22Rv1 (cell line): ENCODE results near the gene MRE11.

ENCODE experiments used
- CTCF ChIP-seq: fragments of 450-650 bp; IDR thresholded peaks from 2 replicates; pipeline ENCODE4 v1.5.1; 2017; ENCODE audit warnings: mild to moderate bottlenecking
- ZFX ChIP-seq: fragments of 450-650 bp; IDR thresholded peaks from 2 replicates; pipeline ENCODE4 v1.6.1; 2017; ENCODE audit warnings: antibody characterized with exemption, borderline replicate concordance

- no peak for TF ChIP-seq CTCF
- TF ChIP-seq ZFX: no peak
Observed at GRCh38 chr11:94528551-94528950, 34.9 kb upstream of the MRE11 start.
